Progenitor cell of endocrine pancreas (in vitro differentiated cells): ENCODE results near the gene SCFD2. TPM values are rescaled to one million over a fixed set of nuclear protein-coding genes. Genes with fewer than 3 reads are reported as not detected.

Experiments
- DNase-seq: peaks from one replicate; pipeline ENCODE4 v3.0.0; 2021; ENCODE audit warnings: low spot score; ENCODE audit not compliant: unreplicated experiment
- H3K27ac Mint-ChIP-seq: 2 replicates; pipeline ENCODE4 v1.8.0; 2021; ENCODE audit warnings: mild to moderate bottlenecking, moderate library complexity, mixed read lengths
- H3K27me3 Mint-ChIP-seq: 2 replicates; pipeline ENCODE4 v1.8.0; 2021; ENCODE audit warnings: mixed read lengths
- H3K36me3 Mint-ChIP-seq: 2 replicates; pipeline ENCODE4 v1.8.0; 2022; ENCODE audit warnings: mixed read lengths; ENCODE audit not compliant: insufficient read depth
- H3K4me1 Mint-ChIP-seq: 2 replicates; pipeline ENCODE4 v1.8.0; 2021; ENCODE audit warnings: low read depth, mixed read lengths
- H3K4me3 Mint-ChIP-seq: 2 replicates; pipeline ENCODE4 v1.8.0; 2021; ENCODE audit warnings: low read depth, mild to moderate bottlenecking, moderate library complexity, mixed read lengths
- H3K9me3 Mint-ChIP-seq: 2 replicates; pipeline ENCODE4 v1.8.0; 2021; ENCODE audit warnings: low read depth, mixed read lengths
- total RNA-seq: library from RNA; stranded (reverse); gene quantifications from 2 replicates; pipeline ENCODE4 v1.2.1, GENCODE V29; 2021
- TF ChIP-seq, protein P1 (sequence below): fragments of 200-600 bp; sonication (generic); IDR thresholded peaks from one replicate; pipeline ENCODE4 v1.5.0; 2021; ENCODE audit warnings: antibody characterized with exemption, mild to moderate bottlenecking; ENCODE audit not compliant: unreplicated experiment

SCFD2 gene
- total RNA-seq, 1 donor from 2014 or later: 12.5 TPM

- DNase-seq: no peak
- H3K27me3 Mint-ChIP-seq: no peaks in the 10 kb centered on the region
- H3K9me3 Mint-ChIP-seq: no peaks in the 10 kb centered on the region
- H3K4me1 Mint-ChIP-seq: peaks cover 45% of the 10 kb centered on the region
- TF ChIP-seq, protein P1, sequence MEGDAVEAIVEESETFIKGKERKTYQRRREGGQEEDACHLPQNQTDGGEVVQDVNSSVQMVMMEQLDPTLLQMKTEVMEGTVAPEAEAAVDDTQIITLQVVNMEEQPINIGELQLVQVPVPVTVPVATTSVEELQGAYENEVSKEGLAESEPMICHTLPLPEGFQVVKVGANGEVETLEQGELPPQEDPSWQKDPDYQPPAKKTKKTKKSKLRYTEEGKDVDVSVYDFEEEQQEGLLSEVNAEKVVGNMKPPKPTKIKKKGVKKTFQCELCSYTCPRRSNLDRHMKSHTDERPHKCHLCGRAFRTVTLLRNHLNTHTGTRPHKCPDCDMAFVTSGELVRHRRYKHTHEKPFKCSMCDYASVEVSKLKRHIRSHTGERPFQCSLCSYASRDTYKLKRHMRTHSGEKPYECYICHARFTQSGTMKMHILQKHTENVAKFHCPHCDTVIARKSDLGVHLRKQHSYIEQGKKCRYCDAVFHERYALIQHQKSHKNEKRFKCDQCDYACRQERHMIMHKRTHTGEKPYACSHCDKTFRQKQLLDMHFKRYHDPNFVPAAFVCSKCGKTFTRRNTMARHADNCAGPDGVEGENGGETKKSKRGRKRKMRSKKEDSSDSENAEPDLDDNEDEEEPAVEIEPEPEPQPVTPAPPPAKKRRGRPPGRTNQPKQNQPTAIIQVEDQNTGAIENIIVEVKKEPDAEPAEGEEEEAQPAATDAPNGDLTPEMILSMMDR: no peak
- peak overlapping the region; percentile 52 for H3K4me3 Mint-ChIP-seq
- peak overlapping the region; percentile 99 for H3K27ac Mint-ChIP-seq
- H3K36me3 Mint-ChIP-seq: no peaks in the 10 kb centered on the region
These were observed 451.7 kb downstream of the SCFD2 start for GRCh38 chr4:52914051-52914605.

DNA sequence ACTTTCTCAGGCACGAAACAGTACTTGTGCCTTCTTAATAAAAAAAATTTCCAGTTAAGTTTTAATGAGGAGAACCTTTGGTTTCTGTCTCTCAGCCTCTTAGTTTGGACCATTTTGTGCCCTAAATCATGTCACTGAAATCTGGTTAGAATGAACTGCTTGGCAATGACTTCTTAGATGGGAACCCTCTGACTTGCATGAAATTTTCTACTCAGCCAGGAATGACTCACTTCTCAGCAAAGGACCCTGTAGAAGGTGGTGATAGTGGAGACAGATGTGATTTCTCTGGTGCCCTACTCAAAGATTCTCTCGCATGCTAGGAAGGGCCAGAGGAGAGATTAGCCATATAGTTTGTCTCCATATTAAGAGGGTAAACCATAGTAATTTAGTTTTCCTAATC lies 453.3 kb downstream of the SCFD2 start:
- DNase-seq: no peak
- Mint-ChIP-seq H3K9me3 (no peaks in the 10 kb centered on the region), H3K4me1 (peaks cover 48% of the 10 kb centered on the region), H3K36me3 (no peaks in the 10 kb centered on the region), H3K4me3 (no peak overlapping the region), H3K27ac (peak overlapping the region; percentile 84), H3K27me3 (no peaks in the 10 kb centered on the region)
- TF ChIP-seq, protein P1: no peak

DNA sequence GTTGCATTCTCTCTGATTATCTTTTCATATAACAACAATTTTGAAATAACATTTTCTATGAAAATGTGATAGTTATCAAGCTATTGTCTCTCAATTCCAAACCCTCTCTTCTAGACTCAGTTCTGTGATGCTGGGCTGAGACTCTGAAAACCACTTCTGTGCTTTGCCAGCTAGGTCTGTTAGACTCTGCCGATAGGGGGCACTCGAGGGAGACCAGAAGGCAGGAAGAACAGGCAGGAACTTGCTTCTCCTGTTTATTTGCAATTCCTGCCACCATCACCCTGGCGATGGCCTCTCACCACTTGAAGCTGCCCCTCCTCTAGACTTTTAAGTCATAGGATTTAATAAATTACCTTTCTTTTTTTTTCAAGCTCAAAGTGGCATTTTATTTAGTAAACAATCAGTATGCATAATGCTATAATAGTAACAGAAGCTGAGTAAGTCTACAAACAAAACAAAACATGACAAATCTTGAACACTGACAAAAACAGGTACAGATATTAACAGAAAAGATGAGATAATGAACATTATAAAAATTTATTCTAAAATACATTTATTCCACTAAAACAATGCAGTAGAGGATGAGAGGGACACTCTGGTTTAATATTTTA lies 454.1 kb downstream of the SCFD2 start:
- Mint-ChIP-seq H3K9me3 (no peaks in the 10 kb centered on the region), H3K4me1 (peaks cover 52% of the 10 kb centered on the region)

DNA sequence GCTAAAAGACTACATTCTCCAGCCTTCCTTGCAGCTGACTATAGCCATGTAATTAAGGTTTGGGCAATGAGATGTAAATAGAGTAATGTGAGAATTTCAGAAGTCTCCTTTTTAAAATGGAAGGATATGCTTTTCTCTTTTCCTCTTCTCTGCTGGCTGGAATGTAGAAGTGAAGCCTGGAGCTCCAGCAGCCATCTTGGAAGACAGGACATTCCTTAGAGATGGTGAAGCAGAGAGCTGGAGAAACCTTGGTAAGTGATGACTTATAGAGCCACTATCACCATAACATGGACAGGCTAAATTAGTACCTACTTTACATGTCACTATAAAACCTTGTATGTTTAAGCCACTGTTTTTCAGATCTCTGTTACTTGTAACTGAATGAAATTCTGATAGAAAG lies 455.7 kb downstream of the SCFD2 start:
- H3K36me3 Mint-ChIP-seq: no peaks in the 10 kb centered on the region
- no peaks in the 10 kb centered on the region for H3K27me3 Mint-ChIP-seq
- no peak for DNase-seq
- no peak overlapping the region for H3K27ac Mint-ChIP-seq
- no peaks in the 10 kb centered on the region for H3K9me3 Mint-ChIP-seq
- no peak overlapping the region for H3K4me3 Mint-ChIP-seq
- TF ChIP-seq, protein P1: no peak
- peaks cover 41% of the 10 kb centered on the region for H3K4me1 Mint-ChIP-seq

More for the DNA sequence above, 454.1 kb downstream of the SCFD2 start:
- Mint-ChIP-seq H3K4me3 (no peak overlapping the region), H3K36me3 (no peaks in the 10 kb centered on the region), H3K27ac (no peak overlapping the region), H3K27me3 (no peaks in the 10 kb centered on the region)
- TF ChIP-seq, protein P1: peak; percentile 80
- DNase-seq: peak; percentile 52

GRCh38 chr4:52907510-52907909 lies 458.4 kb downstream of the SCFD2 start:
- Mint-ChIP-seq H3K4me3 (no peak overlapping the region), H3K27me3 (no peaks in the 10 kb centered on the region), H3K4me1 (peaks cover 18% of the 10 kb centered on the region), H3K27ac (no peak overlapping the region), H3K36me3 (no peaks in the 10 kb centered on the region), H3K9me3 (no peaks in the 10 kb centered on the region)
- no peak for DNase-seq
- TF ChIP-seq, protein P1: no peak
